HG03066 (cell line): ENCODE data around the gene MNS1.
"Not testable (repeated sequence)": the region's sequence is repeated elsewhere in the genome, so short reads cannot be mapped to it uniquely, and the experiment has no call there.

Source experiments
- ATAC-seq: cut with Tn5 transposase; IDR thresholded peaks from one replicate; pipeline ENCODE4 v1.9.1; 2021; ENCODE audit warnings: low read depth; ENCODE audit not compliant: unreplicated experiment

MNS1 gene

GRCh38 chr15:56464893-56465520 is at the start of gene MNS1:
MNS1 (minus strand) TSS chr15:56465137; CDS start chr15:56464972, 165 bp downstream.
- ATAC-seq = peak; percentile 99

DNA sequence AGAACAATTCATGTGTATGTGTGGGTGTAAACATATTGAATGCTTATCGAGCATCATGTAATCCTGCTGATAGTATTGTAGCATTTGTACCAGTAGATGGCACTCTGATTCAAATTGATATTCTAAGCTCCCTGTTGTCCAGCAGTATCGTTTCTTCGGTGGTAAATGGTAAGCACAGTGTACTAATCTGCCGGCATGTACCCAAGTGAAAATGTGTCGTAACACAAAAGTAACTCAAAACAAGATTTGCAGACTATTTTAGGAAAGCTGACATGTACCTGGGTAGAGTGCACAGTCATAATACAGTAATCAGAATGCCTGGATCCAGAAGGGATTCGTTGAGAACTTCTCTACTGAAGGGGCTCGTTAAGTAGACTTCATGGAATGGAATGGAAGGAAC is 31.7 kb upstream of the MNS1 start:
- no peak for ATAC-seq

- no peak for ATAC-seq
Measured at GRCh38 chr15:56495533-56495932, 30.6 kb upstream of the MNS1 start.

DNA sequence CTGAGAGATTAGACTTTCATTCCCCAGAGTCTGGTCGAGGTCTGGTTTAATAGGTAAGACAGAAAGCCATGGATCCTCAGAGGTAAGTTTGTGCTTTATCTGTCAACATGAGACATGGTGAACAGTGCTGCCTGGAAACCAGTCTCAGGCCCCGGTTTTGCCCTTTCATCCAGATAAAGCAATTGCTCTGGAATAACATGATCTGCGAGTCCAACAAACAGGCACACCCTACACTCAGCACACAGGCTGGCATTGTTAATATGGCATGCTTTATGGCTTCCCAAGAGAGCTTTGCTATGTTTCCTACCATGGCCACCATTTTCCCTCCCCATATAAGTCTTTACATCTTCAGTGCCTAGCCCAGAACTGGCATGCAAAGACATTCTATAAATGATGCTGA is 30.1 kb upstream of the MNS1 start:
- no peak for ATAC-seq

DNA sequence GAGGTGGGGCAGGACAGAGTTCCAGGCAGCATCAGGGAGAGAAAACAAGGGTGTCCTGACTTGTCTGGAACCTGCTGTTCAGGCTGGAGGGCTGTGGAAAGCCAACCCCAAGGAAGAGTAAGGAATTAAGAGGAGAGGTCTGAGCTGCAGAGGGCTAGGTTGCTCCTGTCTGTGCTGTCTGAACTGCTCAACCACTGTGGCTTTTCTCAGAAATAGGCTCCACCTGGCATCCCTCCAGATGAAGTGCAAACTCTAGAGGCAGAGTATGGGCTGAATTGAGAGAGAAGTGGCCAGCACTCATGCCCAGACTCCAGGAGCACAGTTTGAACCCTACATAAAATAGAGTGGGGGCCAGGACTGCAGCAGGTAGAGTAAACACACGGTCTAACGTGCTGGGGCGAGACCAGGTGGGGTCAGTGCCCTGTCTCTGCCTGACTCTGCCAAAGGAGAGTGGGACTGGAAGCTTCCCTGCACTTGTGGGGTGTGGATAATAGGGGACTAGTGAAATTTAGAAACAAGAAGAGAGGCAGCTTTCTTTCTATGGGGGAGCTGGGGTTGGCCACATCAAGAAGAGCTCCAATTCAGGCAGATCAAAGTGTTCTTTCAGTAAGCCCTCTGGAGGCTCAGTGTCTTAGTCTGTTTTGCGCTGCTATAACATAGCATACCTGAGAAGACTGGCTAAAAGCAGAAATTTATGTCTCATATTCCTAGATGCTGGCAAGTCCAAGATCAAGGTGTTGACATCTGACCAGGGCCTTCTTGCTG is 28.0 kb upstream of the MNS1 start:
- ATAC-seq = no peak

- ATAC-seq = no peak
Measured at GRCh38 chr15:56492236-56492635, 27.3 kb upstream of the MNS1 start.

GRCh38 chr15:56491110-56491722 is 26.3 kb upstream of the MNS1 start:
- no peak for ATAC-seq

GRCh38 chr15:56490461-56490860 is 25.5 kb upstream of the MNS1 start:
- no peak for ATAC-seq

GRCh38 chr15:56486206-56486605 is 21.3 kb upstream of the MNS1 start:
- not testable (repeated sequence) for ATAC-seq

DNA sequence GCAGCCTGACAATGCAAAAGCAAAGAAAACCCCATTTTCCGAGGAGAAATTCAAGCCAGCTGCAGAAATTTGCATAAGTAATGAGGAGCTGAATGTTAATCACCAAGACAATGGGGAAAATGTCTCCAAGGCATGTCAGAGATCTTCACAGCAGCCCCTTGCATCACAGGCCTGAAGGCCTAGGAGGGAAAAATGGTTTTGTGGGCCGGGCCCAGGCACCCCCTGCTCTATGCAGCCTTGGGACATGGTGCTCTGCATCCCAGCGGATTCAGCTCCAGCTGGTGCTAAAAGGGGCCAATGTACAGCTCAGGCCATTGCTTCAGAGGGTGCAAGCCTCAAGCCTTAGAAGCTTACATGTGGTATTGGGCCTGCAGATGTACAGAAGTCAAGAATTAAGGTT is 20.5 kb upstream of the MNS1 start:
- not testable (repeated sequence) for ATAC-seq

GRCh38 chr15:56484287-56484686 is 19.4 kb upstream of the MNS1 start:
- no peak for ATAC-seq

- no peak for ATAC-seq
Measured at GRCh38 chr15:56475351-56475750, 10.4 kb upstream of the MNS1 start.

- ATAC-seq = no peak
Measured at GRCh38 chr15:56473017-56473416, 8.1 kb upstream of the MNS1 start.

GRCh38 chr15:56472278-56472677 is 7.3 kb upstream of the MNS1 start:
- ATAC-seq = no peak

GRCh38 chr15:56471440-56472069 is 6.6 kb upstream of the MNS1 start:
- ATAC-seq = no peak

DNA sequence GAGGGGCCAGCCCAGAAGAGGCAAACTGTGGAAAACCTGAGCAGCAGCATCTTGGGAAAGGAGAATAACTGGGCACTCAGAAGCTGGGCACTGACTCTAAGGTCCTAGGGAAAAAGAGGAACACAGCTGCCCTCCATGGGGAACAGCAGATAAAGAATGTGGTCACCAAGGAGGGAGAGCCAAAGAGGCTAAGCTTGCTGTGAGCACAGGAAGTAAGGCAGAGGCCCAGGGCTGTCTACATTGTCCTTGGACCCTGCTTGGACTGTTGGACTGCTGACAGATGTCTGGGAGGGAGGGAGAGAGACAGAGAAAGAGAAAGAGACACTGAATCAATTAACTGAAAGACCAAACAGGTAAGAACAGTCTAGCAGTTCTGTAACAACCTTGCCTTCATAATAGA is 4.5 kb upstream of the MNS1 start:
- ATAC-seq = no peak

GRCh38 chr15:56468401-56468800 is 3.5 kb upstream of the MNS1 start:
- ATAC-seq = no peak

- no peak for ATAC-seq
Measured at GRCh38 chr15:56467616-56468015, 2.7 kb upstream of the MNS1 start.

- no peak for ATAC-seq
Measured at GRCh38 chr15:56460947-56461346, 4.0 kb downstream of the MNS1 start.

DNA sequence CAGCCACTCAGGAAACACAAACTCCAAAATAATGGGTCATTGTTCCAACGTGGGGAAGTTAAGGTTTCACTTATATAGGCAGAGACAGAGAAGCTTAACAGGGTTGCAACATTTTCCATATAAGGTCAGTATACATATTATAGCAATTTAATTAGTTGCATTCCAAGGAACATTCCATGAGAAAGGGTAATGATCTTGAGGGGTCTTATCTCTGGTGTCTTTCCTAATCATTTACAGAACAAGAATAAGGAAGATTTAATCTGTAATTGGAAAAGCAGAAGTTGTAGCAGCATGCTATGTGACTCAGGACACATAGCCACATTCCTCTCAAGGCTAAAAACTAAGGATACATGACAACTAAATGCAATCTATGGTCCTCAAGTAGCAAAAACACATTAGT is 4.9 kb downstream of the MNS1 start:
- ATAC-seq = no peak

- ATAC-seq = no peak
Measured at GRCh38 chr15:56459096-56459495, 5.8 kb downstream of the MNS1 start.
